OCI-LY1 (cell line): Measurements from ENCODE around the gene IFI27L1.

ENCODE experiments used
- H2AFZ ChIP-seq: fragments of 200-600 bp; sonication (generic), shearing (Covaris generic); 2 replicates; pipeline ENCODE4 v1.6.0; 2014; ENCODE audit warnings: antibody characterized with exemption, mild to moderate bottlenecking, low read length
- H3F3A ChIP-seq: fragments of 200-600 bp; sonication (generic), shearing (Covaris generic); 2 replicates; pipeline ENCODE4 v1.6.0; 2014; ENCODE audit warnings: mild to moderate bottlenecking, antibody characterized with exemption, low read length, moderate library complexity; ENCODE audit not compliant: insufficient read depth
- H3K27ac ChIP-seq: fragments of 200-600 bp; sonication (generic); 2 replicates; pipeline ENCODE4 v1.5.1; 2014; ENCODE audit warnings: low read length, mixed run types, mild to moderate bottlenecking, low read depth; ENCODE audit not compliant: poor library complexity, severe bottlenecking
- H3K27me3 ChIP-seq: fragments of 200-600 bp; sonication (generic); 2 replicates; pipeline ENCODE4 v1.6.0; 2014; ENCODE audit warnings: antibody characterized with exemption, mild to moderate bottlenecking, low read length, moderate library complexity; ENCODE audit not compliant: insufficient read depth
- H3K36me3 ChIP-seq: fragments of 200-600 bp; sonication (generic); 2 replicates; pipeline ENCODE4 v1.6.1; 2014; ENCODE audit warnings: mild to moderate bottlenecking, antibody characterized with exemption, low read length, moderate library complexity, mixed read lengths; ENCODE audit not compliant: insufficient read depth
- H3K4me1 ChIP-seq: fragments of 200-600 bp; sonication (generic); 2 replicates; pipeline ENCODE4 v1.5.1; 2014; ENCODE audit warnings: mild to moderate bottlenecking, low read length, moderate library complexity; ENCODE audit not compliant: insufficient read depth, severe bottlenecking
- H3K4me2 ChIP-seq: fragments of 200-600 bp; sonication (generic), shearing (Covaris generic); 2 replicates; pipeline ENCODE4 v1.6.1; 2014; ENCODE audit warnings: low read length
- H3K4me3 ChIP-seq: fragments of 200-600 bp; sonication (generic); 2 replicates; pipeline ENCODE4 v1.5.1; 2014; ENCODE audit warnings: low read length, low read depth, mild to moderate bottlenecking, mixed read lengths; ENCODE audit not compliant: poor library complexity, severe bottlenecking
- H3K79me2 ChIP-seq: fragments of 200-600 bp; shearing (Covaris generic); 2 replicates; pipeline ENCODE4 v1.6.1; 2016; ENCODE audit warnings: mixed run types, low read length, mixed read lengths; ENCODE audit not compliant: insufficient read depth
- H3K9ac ChIP-seq: fragments of 200-600 bp; sonication (generic), shearing (Covaris generic); 2 replicates; pipeline ENCODE4 v1.6.1; 2014; ENCODE audit warnings: mild to moderate bottlenecking, low read length, mixed read lengths
- H3K9me2 ChIP-seq: fragments of 200-600 bp; sonication (generic), shearing (Covaris generic); 2 replicates; pipeline ENCODE4 v1.6.1; 2014; ENCODE audit warnings: low read depth, mild to moderate bottlenecking, low read length, mixed read lengths
- H3K9me3 ChIP-seq: fragments of 200-600 bp; shearing (Covaris generic); 2 replicates; pipeline ENCODE4 v1.6.1; 2014; ENCODE audit warnings: low read length, mixed read lengths
- H4K20me1 ChIP-seq: fragments of 200-600 bp; sonication (generic), shearing (Covaris generic); 2 replicates; pipeline ENCODE4 v1.6.0; 2016; ENCODE audit warnings: mild to moderate bottlenecking, low read length; ENCODE audit not compliant: insufficient read depth
- CTCF ChIP-seq: fragments of 200-600 bp; sonication (generic), shearing (Covaris generic); IDR thresholded peaks from 2 replicates; pipeline ENCODE4 v1.5.1; 2017; ENCODE audit warnings: mild to moderate bottlenecking, antibody characterized with exemption, low read length, moderate library complexity, mixed read lengths
- EZH2 ChIP-seq: fragments of 200-600 bp; sonication (generic), shearing (Covaris generic); IDR thresholded peaks from 2 replicates; pipeline ENCODE4 v1.8.0; 2017; ENCODE audit warnings: borderline replicate concordance, mixed run types, mild to moderate bottlenecking, antibody characterized with exemption, low read length, moderate library complexity, mixed read lengths

IFI27L1 gene

GRCh38 chr14:94038921-94039629 lies 42.0 kb upstream of the IFI27L1 start:
- no peak overlapping the region for H2AFZ ChIP-seq
- no peaks in the 10 kb centered on the region for H3K9me2 ChIP-seq
- no peaks in the 10 kb centered on the region for H3K79me2 ChIP-seq
- H3K4me3 ChIP-seq: no peak overlapping the region
- no peak for TF ChIP-seq EZH2
- no peak for TF ChIP-seq CTCF
- no peak overlapping the region for H3K27ac ChIP-seq
- H3K4me2 ChIP-seq: no peak overlapping the region
- H3K36me3 ChIP-seq: no peaks in the 10 kb centered on the region
- no peak overlapping the region for H3K9ac ChIP-seq
- no peaks in the 10 kb centered on the region for H3F3A ChIP-seq
- no peaks in the 10 kb centered on the region for H3K4me1 ChIP-seq
- H3K27me3 ChIP-seq: no peaks in the 10 kb centered on the region
- no peaks in the 10 kb centered on the region for H4K20me1 ChIP-seq
- H3K9me3 ChIP-seq: no peaks in the 10 kb centered on the region

DNA sequence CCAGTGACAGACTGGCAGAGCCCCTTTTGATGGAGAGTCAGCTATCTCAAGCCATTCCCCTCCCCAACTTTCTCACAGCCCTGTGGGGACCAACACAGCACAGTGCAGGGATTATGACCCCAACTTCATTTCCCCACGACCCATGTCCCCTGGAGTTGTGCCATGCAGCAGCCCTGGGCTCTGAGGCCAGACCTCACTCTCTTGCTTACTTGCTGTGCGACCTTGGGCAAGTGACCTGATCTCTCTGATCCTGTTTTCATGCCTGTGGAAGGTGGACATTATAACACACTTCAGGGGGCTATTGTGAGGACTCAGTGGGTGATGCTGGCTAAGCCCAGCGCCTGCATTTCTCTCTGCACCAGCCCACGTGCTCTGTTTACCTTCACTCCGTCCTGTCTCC lies 40.9 kb upstream of the IFI27L1 start:
- Histone ChIP-seq H3K79me2 (no peaks in the 10 kb centered on the region), H3K27ac (no peak overlapping the region), H3K9me2 (no peaks in the 10 kb centered on the region), H3K9ac (no peak overlapping the region), H3K4me1 (no peaks in the 10 kb centered on the region), H3K36me3 (peaks cover 9% of the 10 kb centered on the region), H3K9me3 (no peaks in the 10 kb centered on the region), H3K4me2 (no peak overlapping the region), H3K4me3 (no peak overlapping the region), H2AFZ (no peak overlapping the region), H4K20me1 (no peaks in the 10 kb centered on the region), H3K27me3 (no peaks in the 10 kb centered on the region), H3F3A (no peaks in the 10 kb centered on the region)
- TF ChIP-seq EZH2 (no peak), CTCF (no peak)

DNA sequence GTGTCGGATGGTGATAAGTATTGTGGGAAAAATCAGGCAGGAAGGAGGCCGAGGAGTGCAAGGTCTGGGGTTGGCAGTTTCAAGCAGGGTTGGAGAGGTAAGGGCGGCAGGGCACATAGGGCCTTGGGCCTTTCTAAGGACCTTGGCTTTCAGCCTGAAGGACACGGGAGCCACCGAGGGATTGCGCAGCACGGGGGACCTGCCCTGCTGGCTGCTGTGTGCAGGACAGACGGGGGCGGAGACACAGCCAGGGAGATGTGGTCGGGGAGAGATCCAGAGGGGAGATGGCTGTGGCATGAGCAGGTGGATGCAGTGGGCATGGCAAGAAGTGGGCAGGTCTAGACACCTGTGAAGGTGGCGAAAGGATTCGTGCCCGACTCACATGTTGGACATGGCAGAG lies 40.3 kb upstream of the IFI27L1 start:
- Histone ChIP-seq H4K20me1 (no peaks in the 10 kb centered on the region), H3K9me2 (no peaks in the 10 kb centered on the region), H3K27ac (no peak overlapping the region), H3F3A (no peaks in the 10 kb centered on the region), H3K9me3 (no peaks in the 10 kb centered on the region), H3K27me3 (no peaks in the 10 kb centered on the region), H3K36me3 (peaks cover 14% of the 10 kb centered on the region), H3K79me2 (no peaks in the 10 kb centered on the region), H3K4me1 (no peaks in the 10 kb centered on the region), H3K4me2 (no peak overlapping the region), H3K9ac (no peak overlapping the region), H2AFZ (no peak overlapping the region), H3K4me3 (no peak overlapping the region)
- no peak for TF ChIP-seq CTCF
- TF ChIP-seq EZH2: no peak
